Germinal center (tissue), 1 donor: ENCODE data around the gene BCAP29.
"Not testable (repeated sequence)": the region's sequence is repeated elsewhere in the genome, so short reads cannot be mapped to it uniquely, and the experiment has no call there.

Experiments used
- DNase-seq: peaks from one replicate; pipeline ENCODE4 v3.0.0; 2012; ENCODE audit warnings: mixed read lengths, low spot score

The BCAP29 gene, protein sequence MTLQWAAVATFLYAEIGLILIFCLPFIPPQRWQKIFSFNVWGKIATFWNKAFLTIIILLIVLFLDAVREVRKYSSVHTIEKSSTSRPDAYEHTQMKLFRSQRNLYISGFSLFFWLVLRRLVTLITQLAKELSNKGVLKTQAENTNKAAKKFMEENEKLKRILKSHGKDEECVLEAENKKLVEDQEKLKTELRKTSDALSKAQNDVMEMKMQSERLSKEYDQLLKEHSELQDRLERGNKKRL

GRCh38 chr7:107579885-107580715, at the start of gene BCAP29:
Gene BCAP29 (plus strand): TSS chr7:107580246. CDS start chr7:107580773, 527 bp downstream.
- DNase-seq = peak; percentile 77

DNA sequence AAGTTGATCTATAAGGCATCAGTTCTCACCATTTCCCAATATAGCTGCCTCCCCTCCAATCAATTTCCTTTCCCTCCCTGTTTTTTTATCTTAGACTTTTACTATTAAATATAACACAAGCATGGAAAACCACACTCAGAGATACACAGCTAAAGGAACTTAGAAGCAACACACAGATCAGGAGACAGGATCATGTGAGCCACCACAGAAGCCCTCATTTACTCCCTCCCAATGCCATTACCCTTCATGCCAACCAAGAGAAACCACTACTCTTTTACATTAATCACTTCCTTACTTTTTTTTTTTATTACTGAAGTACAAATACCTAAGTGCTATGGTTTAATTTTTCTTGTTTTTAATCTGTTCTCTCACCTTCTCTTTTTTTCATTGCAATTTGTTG, 49.3 kb upstream of the BCAP29 start:
- DNase-seq = no peak

DNA sequence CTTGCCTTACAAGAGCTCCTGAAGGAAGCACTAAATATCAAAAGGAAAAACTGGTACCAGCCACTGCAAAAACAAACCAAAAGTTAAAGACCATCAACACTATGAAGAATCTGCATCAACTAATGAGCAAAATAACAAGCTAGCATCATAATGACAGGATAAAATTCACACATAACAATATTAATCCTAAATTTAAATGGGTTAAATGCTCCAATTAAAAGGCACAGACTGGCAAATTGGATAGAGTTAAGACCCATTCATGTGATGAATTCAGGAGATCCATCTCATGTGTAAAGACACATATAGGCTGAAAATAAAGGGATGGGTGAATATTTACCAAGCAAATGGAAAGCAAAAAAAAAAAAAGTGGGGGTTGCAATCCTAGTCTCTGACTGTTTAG, 45.9 kb upstream of the BCAP29 start:
- no peak for DNase-seq

DNA sequence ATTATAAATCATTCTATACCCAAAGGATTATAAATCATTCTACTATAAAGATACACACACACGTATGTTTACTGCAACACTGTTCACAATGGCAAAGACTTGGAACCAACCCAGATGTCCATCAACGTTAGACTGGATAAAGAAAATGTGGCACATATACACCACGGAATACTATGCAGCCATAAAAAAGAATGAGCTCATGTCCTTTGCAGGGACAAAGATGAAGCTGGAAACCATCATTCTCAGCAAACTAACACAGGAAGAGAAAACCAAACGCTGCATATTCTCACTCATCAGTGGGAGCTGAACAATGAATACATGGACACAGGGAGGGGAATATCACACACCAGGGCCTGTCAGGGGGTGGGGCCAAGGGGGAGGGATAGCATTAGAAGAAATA, 42.8 kb upstream of the BCAP29 start:
- DNase-seq = not testable (repeated sequence)

DNA sequence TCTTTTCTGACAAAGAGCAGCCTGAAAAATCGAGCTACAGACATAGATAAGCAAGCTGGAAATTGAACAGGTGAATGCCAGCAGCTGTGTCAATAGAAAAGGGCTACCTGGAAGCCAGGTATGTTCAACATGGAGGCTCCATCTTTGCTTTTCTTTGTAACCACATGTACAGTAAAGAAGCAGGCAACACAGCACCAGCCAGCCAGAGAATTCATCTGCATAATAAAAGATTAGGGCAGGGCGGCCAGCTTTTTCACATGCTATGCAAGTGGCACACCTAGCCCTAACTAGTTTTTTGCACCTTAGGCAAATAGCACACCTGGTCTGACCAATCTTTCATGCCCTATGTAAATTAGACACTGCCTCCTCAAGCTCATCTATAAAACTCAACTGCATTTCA, 42.0 kb upstream of the BCAP29 start:
- DNase-seq = no peak

DNA sequence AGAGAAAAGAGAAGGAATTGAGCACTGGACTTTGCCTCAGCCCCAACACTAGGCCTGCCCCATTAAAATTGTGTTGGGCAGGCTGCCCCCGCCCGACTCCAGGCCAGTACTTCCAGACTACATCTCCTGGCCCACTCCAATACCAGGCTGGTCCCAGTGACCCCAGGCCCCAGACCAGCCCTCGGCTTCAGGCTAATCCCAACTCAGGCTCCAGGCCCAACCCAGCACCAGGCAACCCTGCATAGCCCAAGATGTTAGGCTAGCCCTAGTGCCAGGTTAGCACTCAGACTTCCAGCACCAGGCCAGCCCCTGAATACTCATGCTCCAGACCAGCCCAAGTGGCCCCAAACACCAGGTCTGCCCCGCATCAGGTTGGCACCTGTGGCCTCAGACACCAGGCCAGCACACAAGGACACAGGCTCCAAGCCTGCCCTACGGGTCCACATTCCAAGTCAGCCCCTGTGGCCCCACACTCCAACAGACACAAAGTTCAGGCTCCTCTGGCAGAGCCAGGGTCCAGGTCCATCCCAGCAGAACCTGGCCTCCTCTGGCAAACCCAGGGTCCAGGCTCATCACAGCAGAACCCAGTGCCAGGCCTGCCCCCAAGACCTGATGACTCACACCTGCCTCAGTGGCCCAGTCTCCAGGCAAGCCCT, 36.6 kb upstream of the BCAP29 start:
- DNase-seq = no peak

- no peak for DNase-seq
Observed at GRCh38 chr7:107544848-107545591, 35.0 kb upstream of the BCAP29 start.

- DNase-seq = no peak
Observed at GRCh38 chr7:107551936-107552335, 28.1 kb upstream of the BCAP29 start.

DNA sequence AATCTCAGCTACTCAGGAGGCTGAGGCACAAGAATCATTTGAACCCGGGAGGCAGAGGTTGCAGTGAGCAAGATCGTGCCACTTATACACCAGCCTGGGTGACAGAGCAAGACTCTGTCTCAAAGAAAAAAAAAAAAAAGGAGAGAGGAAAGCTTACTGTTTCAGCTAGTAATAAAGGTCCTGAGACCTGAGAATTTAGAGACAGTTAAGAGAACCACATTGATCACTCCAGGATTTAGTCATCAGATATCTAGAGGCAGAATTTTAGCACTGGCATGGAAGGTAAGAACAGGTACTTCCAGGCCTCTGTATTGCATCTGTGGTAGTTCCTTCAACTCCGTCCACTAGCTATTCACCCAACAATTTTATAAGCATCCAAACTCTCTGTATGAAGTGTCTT, 24.2 kb upstream of the BCAP29 start:
- no peak for DNase-seq

DNA sequence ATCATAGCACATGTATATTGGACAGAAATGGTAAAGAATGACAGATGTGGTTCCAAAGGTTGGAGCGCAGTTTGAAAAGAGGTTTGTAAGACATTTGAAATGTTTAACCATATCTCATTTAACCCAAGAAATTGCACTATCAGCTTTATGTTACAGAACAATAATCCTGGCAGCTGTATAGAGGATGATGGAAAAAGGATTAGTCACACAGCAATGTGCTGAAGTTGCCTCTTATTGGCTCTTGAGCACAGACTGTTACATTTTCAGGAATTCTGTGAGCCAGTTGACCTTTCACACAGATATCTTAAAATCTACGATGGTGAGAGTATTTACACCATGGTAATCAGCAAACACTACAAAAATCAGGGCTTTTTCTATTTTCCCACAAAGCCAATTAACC, 20.2 kb upstream of the BCAP29 start:
- DNase-seq = no peak

DNA sequence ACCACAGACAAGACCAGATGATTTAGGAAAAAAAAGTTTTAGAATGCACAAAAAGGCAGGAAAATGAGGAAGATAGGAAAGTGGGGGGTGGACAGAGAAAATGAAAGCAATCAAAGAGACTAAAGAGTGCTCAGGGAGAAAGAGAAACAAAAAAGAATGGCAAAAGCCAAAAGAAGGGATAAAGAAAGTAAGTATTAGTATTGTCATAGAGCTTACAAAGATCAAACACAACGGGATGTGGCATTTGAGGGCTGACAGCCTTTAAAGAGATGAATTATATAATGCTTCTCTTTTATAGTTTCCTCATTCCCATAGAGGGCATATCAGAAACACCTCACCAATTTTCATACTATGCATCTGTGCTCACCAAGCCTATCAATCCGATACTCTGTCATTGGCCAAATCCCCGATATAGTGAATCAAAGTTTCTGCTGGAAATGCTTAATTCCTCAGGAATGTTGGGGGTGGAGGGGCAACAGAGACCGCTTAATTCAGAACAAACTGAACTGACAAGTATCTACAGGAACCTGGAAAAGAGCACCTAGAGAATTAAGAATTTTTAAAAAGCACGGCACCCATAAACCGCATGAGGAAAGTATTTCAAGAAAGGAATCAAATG, 19.0 kb upstream of the BCAP29 start:
- no peak for DNase-seq

DNA sequence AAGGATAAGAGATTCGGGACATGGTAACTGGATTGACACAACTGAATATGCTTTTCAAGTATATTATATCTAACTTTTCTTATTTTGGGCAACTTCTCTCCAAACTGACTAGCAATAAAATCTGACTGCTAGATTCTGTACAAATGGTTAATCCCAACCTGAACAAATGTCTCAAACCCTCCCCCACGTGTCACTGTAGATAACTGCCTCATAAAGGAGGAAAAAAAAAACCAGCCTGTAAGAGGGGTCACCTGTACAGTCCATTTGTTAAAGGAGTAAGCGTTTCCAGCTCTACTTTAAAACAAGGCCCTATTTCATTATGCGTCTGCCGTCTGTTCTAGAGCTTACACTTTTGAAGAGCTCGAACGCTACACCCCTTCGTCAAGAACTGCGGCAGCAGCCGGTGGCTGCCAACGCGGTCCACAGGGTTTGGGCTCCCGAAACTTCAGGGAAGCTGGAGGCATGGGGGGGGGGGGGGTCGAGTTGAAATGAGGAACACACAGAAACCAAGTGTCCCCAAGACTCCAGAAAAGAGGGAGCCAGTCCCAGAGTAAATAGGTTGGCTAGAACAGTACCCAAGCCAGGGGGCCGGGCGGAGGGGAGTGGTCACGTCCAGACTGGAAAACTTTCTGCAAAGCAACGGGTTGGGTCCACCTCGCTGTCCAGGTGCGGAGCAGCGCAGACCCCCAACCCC, 16.8 kb upstream of the BCAP29 start:
- peak; percentile 45 for DNase-seq

- DNase-seq = peak; percentile 88
Observed at GRCh38 chr7:107563775-107564552, 16.1 kb upstream of the BCAP29 start, which contains the start of the genes COG5 and DUS4L. Gene COG5 (minus strand): TSS chr7:107563920. CDS start chr7:107563896, 24 bp downstream. Gene DUS4L (plus strand): TSS chr7:107563971. CDS start chr7:107567071, 3,100 bp downstream.

DNA sequence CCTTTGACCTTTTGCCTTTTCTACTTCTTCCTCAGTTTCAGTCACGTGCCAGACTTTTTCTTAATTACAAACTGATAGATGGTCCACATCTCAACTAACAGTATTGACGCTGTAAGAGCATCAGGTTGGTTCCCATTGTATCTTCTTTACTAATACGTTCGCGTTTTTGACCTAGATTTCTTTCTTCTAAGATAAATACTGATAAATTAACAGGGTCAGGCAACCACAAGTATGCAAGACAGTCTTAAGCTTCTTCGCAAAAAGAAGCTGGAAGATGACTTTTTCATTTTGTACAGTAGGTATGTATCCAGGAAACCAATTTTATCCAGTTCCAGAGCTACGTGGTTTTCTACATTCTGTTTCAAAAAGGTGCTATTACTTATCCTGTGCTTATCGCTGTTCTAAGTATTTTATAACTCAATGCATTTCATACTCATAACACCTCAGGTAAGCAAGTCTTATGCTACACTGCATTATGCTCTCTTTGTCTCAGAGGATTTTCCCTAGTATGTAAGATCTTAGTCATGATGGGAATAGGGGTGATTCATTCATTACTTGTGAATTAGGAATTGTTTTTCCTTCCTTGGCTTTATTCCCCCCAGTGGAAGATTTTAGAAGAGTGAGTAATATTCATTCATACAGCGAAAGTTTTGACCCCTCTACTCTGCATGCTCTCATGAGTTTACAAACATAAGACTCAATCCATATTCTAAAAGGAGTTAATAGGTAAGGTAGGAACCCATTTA, 15.3 kb upstream of the BCAP29 start:
- no peak for DNase-seq

- DNase-seq = no peak
Observed at GRCh38 chr7:107570298-107570697, 9.7 kb upstream of the BCAP29 start.

DNA sequence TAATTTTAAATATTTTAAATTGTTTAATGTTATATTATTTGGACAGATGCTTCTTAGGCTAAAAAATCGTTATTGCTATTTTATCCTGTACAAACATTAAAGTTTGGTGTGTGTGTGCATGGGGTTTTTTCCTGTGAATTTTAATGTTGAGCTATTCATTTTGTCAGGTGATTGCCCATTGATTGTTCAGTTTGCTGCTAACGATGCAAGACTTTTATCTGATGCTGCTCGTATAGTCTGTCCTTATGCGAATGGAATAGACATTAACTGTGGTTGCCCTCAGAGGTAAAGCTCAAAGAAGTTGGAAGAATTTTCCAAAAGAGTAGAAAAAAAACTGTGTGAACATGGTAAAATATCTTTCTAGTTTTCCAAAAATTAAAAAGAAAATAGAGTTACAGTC, 6.5 kb upstream of the BCAP29 start:
- DNase-seq = no peak

DNA sequence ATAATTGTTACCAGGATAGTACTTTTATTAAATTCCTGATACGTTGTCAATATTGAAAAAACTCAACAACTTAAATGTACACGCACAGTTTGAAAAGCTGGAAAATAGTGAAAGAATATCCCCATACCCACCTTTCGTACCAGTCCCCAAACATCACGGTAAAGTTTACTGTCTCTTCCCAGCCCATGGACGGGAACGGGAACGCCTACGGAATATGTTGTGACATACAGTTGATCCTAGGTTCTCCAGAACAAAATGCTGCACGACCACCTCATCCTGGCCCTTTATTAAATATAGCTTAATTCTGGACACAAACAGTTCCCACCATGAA, 527 bp upstream of the BCAP29 start:
- DNase-seq = no peak

DNA sequence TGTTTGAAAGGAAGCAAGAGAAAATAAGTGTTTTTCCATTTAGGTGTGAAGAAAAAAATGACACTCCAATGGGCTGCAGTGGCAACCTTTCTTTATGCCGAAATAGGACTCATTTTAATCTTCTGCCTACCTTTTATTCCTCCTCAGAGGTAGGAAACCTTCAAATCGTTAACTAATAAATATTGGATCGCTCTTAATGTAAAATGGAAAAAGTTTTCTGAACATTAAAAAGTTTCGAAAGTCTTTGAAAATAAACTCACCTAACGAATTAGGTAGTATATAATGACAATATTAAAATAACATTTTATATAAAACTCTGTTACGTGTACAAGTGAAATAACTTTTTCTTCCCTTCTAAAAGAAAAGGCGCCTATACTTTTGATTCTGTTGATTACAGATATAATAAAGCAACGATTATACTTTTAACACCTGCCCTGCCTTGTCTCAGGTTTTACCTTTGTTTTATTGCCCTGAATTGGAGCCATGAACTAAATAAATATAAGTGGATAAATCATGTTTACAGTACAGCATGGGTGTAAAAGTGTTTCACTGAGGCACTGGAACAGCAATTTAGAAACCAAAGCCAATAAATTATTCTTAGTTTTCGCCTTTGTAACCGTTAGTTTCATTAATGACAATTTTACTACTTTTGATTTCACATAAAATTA, 804 bp downstream of the BCAP29 start:
- DNase-seq = no peak

- DNase-seq = no peak
Observed at GRCh38 chr7:107581387-107582013, 1.5 kb downstream of the BCAP29 start.
